Measurements from ENCODE around the gene DCDC2C. TPM values are rescaled to one million over a fixed set of nuclear protein-coding genes. Genes with fewer than 3 reads are reported as not detected.

The DCDC2C gene
- polyA plus RNA-seq, 3 donors = not detected

GRCh38 chr2:3728104-3729054 is 25.0 kb downstream of the DCDC2C start:
- Histone ChIP-seq H2AFZ (ENCODE audit: insufficient read depth, low read depth, low read length, poor library complexity, severe bottlenecking) (no peak overlapping the region), H4K20me1 (ENCODE audit: insufficient read depth, low read length) (no peaks in the 10 kb centered on the region), H3K36me3 (replicated peaks in 1 of 2; ENCODE audit: control insufficient read depth in 1 of 2, insufficient read depth in 2 of 2, low read length in 2 of 2) (no peaks in the 10 kb centered on the region), H3K9me3 (replicated peaks in 1 of 2; ENCODE audit: control insufficient read depth in 1 of 2, insufficient read depth in 1 of 2, low read length in 2 of 2) (no peaks in the 10 kb centered on the region), H3K79me2 (ENCODE audit: insufficient read depth, low read length) (no peaks in the 10 kb centered on the region), H3K27ac (ENCODE audit: low read depth in 1 of 2, low read length in 2 of 2) (no peak overlapping the region), H3K4me3 (replicated peaks in 1 of 3; ENCODE audit: low read depth in 2 of 3, low read length in 3 of 3) (no peak overlapping the region), H3K4me2 (replicated peaks; ENCODE audit: extremely low read depth, low read length, poor library complexity, severe bottlenecking) (no peak overlapping the region), H3K4me1 (ENCODE audit: control insufficient read depth in 1 of 2, insufficient read depth in 2 of 2, low read length in 2 of 2) (no peaks in the 10 kb centered on the region), H3K27me3 (ENCODE audit: control insufficient read depth in 2 of 2, insufficient read depth in 2 of 2, low read length in 2 of 2) (no peaks in the 10 kb centered on the region), H3K9ac (ENCODE audit: insufficient read depth, low read length, poor library complexity, severe bottlenecking) (no peak overlapping the region)
- peaks cover 0 to 5% (median 0%) of the 10 kb centered on the region in 7 donors for H3K9me3 Mint-ChIP-seq
- peaks cover 1 to 8% (median 6%) of the 10 kb centered on the region in 3 donors for H3K27me3 Mint-ChIP-seq (ENCODE audit: low read depth in 3 of 3)
- intact Hi-C loops (cut with micrococcal nuclease) = no loop called here
- peaks cover 3% of the 10 kb centered on the region for H3K4me1 Mint-ChIP-seq
- H3K36me3 Mint-ChIP-seq = no peaks in the 10 kb centered on the region
- peak; percentile 51 for TF ChIP-seq CTCF (IDR thresholded peaks at IDR 0.05)
- no peak for DNase-seq
- H3K27ac Mint-ChIP-seq = no peak overlapping the region
- 36% methylated on average over 14 of the region's 22 CpGs for WGBS (ENCODE audit: insufficient coverage)
- no peak overlapping the region for H3K4me3 Mint-ChIP-seq

- WGBS (ENCODE audit: insufficient coverage) = 95% methylated on average over 7 of the region's 8 CpGs
- H2AFZ ChIP-seq (ENCODE audit: insufficient read depth, low read depth, low read length, poor library complexity, severe bottlenecking) = no peak overlapping the region
- no peak for TF ChIP-seq CTCF (IDR thresholded peaks at IDR 0.05)
- H3K27me3 Mint-ChIP-seq (ENCODE audit: low read depth in 3 of 3) = peaks cover 1 to 6% (median 6%) of the 10 kb centered on the region in 3 donors
- peaks cover 3% of the 10 kb centered on the region for H3K4me1 Mint-ChIP-seq
- no peaks in the 10 kb centered on the region for H3K9me3 ChIP-seq (replicated peaks in 1 of 2; ENCODE audit: control insufficient read depth in 1 of 2, insufficient read depth in 1 of 2, low read length in 2 of 2)
- peaks cover 0 to 5% (median 0%) of the 10 kb centered on the region in 7 donors for H3K9me3 Mint-ChIP-seq
- intact Hi-C loops (cut with micrococcal nuclease) = no loop called here
- no peaks in the 10 kb centered on the region for H4K20me1 ChIP-seq (ENCODE audit: insufficient read depth, low read length)
- no peak overlapping the region for H3K4me3 Mint-ChIP-seq
- no peak overlapping the region for H3K27ac ChIP-seq (ENCODE audit: low read depth in 1 of 2, low read length in 2 of 2)
- no peaks in the 10 kb centered on the region for H3K36me3 ChIP-seq (replicated peaks in 1 of 2; ENCODE audit: control insufficient read depth in 1 of 2, insufficient read depth in 2 of 2, low read length in 2 of 2)
- H3K4me1 ChIP-seq (ENCODE audit: control insufficient read depth in 1 of 2, insufficient read depth in 2 of 2, low read length in 2 of 2) = no peaks in the 10 kb centered on the region
- H3K36me3 Mint-ChIP-seq = no peaks in the 10 kb centered on the region
- no peak overlapping the region for H3K9ac ChIP-seq (ENCODE audit: insufficient read depth, low read length, poor library complexity, severe bottlenecking)
- DNase-seq = no peak
- no peak overlapping the region for H3K4me2 ChIP-seq (replicated peaks; ENCODE audit: extremely low read depth, low read length, poor library complexity, severe bottlenecking)
- no peaks in the 10 kb centered on the region for H3K79me2 ChIP-seq (ENCODE audit: insufficient read depth, low read length)
- no peaks in the 10 kb centered on the region for H3K27me3 ChIP-seq (ENCODE audit: control insufficient read depth in 2 of 2, insufficient read depth in 2 of 2, low read length in 2 of 2)
- no peak overlapping the region for H3K4me3 ChIP-seq (replicated peaks in 1 of 3; ENCODE audit: low read depth in 2 of 3, low read length in 3 of 3)
- peak overlapping the region in 1 of 7 donors; percentile 39 for H3K27ac Mint-ChIP-seq
These were observed 25.7 kb downstream of the DCDC2C start for GRCh38 chr2:3729055-3729448.

Data from CD14-positive monocyte (primary cell).